ENCODE measurements around the gene UBE3D. TPM values are rescaled to one million over a fixed set of nuclear protein-coding genes. Genes with fewer than 3 reads are reported as not detected.

Gene UBE3D
- total and polyA plus RNA-seq, 4 experiments from 2014 or later, result 4.3 to 7.3 (median 6.0) TPM

GRCh38 chr6:82979657-82980056 lies 86.0 kb downstream of the UBE3D start:
- no peak overlapping the region for H3K4me3 ChIP-seq (ENCODE audit: low read length in 2 of 2)
- Mint-ChIP-seq H3K9me3 (no peaks in the 10 kb centered on the region), H3K27ac (peak overlapping the region in 1 of 7 donors; percentile 1), H3K27me3 (no peaks in the 10 kb centered on the region), H3K4me1 (no peaks in the 10 kb centered on the region), H3K4me3 (no peak overlapping the region), H3K36me3 (peaks cover 0 to 4% of the 10 kb centered on the region in 2 donors)
- no peaks in the 10 kb centered on the region for H3K9me3 ChIP-seq (ENCODE audit: control insufficient read depth in 1 of 2, low read length in 2 of 2)
- no peaks in the 10 kb centered on the region for H3K4me1 ChIP-seq (ENCODE audit: insufficient read depth, low read length)
- H3K27me3 ChIP-seq (ENCODE audit: insufficient read depth, low read length), result no peaks in the 10 kb centered on the region
- intact Hi-C loops (cut with micrococcal nuclease), result no loop called here
- no peak overlapping the region for H3K27ac ChIP-seq (ENCODE audit: low read depth, low read length)
- no peak for DNase-seq
- ChIA-PET POLR2A (ENCODE audit: partially characterized antibody) (no interaction called here), CTCF (ENCODE audit: partially characterized antibody) (no interaction called here)
- no peaks in the 10 kb centered on the region for H3K36me3 ChIP-seq (ENCODE audit: insufficient read depth, low read length)

DNA sequence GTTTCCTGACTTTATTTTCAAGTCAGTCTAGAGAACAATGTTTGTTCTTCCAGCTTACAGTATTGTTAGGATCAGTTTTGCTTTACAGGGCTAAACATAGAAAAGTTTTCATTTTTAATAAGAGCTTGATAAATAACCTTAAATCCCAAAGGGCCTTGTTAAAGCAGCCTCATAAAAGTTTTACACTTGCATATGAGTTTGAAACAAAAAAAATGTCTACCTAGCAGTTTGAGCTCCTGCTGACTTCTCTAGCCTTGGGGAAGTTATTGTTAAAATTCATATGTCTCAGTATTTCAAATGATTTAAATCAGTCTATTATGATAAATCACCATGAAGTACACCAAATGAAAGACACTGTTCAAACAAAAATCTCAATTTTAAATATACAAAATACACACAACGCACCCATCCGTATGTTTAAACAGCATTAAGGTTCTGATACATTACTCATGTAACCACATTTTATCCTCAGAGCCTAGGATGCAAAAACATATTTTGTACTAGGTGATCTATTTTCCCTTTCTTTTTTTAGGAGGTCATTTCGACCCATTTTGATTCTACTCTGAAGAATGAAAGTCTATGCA lies 87.2 kb downstream of the UBE3D start:
- no peak overlapping the region for H3K27ac Mint-ChIP-seq
- Histone ChIP-seq H3K4me1 (ENCODE audit: insufficient read depth, low read length) (no peaks in the 10 kb centered on the region), H3K27me3 (ENCODE audit: insufficient read depth, low read length) (no peaks in the 10 kb centered on the region), H3K27ac (ENCODE audit: low read depth, low read length) (no peak overlapping the region), H3K9me3 (ENCODE audit: control insufficient read depth in 1 of 2, low read length in 2 of 2) (no peaks in the 10 kb centered on the region), H3K4me3 (ENCODE audit: low read length in 2 of 2) (no peak overlapping the region), H3K36me3 (ENCODE audit: insufficient read depth, low read length) (no peaks in the 10 kb centered on the region)
- H3K4me1 Mint-ChIP-seq, result no peaks in the 10 kb centered on the region
- no peak overlapping the region for H3K4me3 Mint-ChIP-seq
- ChIA-PET POLR2A (ENCODE audit: partially characterized antibody) (no interaction called here), CTCF (ENCODE audit: partially characterized antibody) (no interaction called here)
- intact Hi-C loops (cut with micrococcal nuclease), result no loop called here
- H3K27me3 Mint-ChIP-seq, result no peaks in the 10 kb centered on the region
- no peak for DNase-seq
- H3K36me3 Mint-ChIP-seq, result peaks cover 0 to 7% of the 10 kb centered on the region in 2 donors
- H3K9me3 Mint-ChIP-seq, result no peaks in the 10 kb centered on the region

DNA sequence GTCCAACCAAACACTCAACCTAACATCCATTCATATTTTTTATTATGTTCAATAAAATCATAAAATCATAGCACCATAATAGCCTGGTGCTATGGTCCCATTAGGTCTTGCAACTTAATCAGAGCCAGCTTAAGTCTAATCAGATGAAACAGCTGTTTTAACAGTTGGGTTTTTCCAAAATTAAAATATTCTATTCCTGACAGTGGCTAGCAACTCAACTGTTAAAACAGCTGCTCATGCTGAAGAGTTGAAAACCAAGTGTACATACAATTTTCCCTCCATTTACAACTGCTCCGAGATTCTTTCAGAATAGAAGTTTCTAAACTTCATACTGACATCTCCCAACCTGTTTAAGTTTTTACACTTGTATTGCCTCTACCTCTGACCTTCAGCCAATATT lies 89.5 kb downstream of the UBE3D start:
- Mint-ChIP-seq H3K36me3 (peaks cover 0 to 4% of the 10 kb centered on the region in 2 donors), H3K27ac (no peak overlapping the region), H3K27me3 (no peaks in the 10 kb centered on the region), H3K4me3 (no peak overlapping the region), H3K9me3 (no peaks in the 10 kb centered on the region), H3K4me1 (no peaks in the 10 kb centered on the region)
- H3K4me1 ChIP-seq (ENCODE audit: insufficient read depth, low read length), result no peaks in the 10 kb centered on the region
- ChIA-PET CTCF (ENCODE audit: partially characterized antibody) (no interaction called here), POLR2A (ENCODE audit: partially characterized antibody) (no interaction called here)
- DNase-seq, result no peak
- no peaks in the 10 kb centered on the region for H3K9me3 ChIP-seq (ENCODE audit: control insufficient read depth in 1 of 2, low read length in 2 of 2)
- no peak overlapping the region for H3K4me3 ChIP-seq (ENCODE audit: low read length in 2 of 2)
- no peak overlapping the region for H3K27ac ChIP-seq (ENCODE audit: low read depth, low read length)
- H3K27me3 ChIP-seq (ENCODE audit: insufficient read depth, low read length), result no peaks in the 10 kb centered on the region
- no peaks in the 10 kb centered on the region for H3K36me3 ChIP-seq (ENCODE audit: insufficient read depth, low read length)
- intact Hi-C loops (cut with micrococcal nuclease), result no loop called here

DNA sequence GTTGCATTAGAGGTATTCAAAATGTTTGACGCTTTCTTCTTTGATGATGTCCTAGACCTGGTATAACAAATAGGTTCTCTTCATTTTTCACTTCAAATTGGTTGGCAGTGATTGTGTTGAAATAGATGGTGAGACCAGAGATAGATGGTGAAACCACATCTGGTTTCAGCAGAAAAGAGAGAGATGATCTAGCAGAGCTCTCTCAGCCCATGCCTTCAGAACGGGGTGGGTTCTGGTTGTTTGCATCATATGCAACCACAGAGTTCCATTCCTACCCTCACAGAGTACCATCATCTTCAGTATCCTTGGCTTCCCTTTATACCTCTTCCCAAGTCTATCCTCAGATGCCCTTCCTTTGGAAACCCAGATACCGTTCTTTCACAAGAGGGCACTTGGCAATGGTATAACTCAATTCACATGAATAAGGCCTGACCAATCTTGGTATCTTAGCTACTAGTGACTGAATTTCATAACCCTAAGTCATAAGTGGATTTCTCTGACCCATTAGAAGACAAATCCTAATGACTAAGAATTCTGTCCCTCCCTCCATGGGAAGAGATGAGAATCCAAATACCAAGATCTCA lies 93.7 kb downstream of the UBE3D start:
- ChIA-PET POLR2A (ENCODE audit: partially characterized antibody) (no interaction called here), CTCF (ENCODE audit: partially characterized antibody) (no interaction called here)
- Mint-ChIP-seq H3K36me3 (peaks cover under 1 to 6% of the 10 kb centered on the region in 2 donors), H3K27ac (no peak overlapping the region), H3K27me3 (no peaks in the 10 kb centered on the region), H3K9me3 (no peaks in the 10 kb centered on the region), H3K4me3 (no peak overlapping the region), H3K4me1 (no peaks in the 10 kb centered on the region)
- Histone ChIP-seq H3K9me3 (ENCODE audit: control insufficient read depth in 1 of 2, low read length in 2 of 2) (no peaks in the 10 kb centered on the region), H3K27me3 (ENCODE audit: insufficient read depth, low read length) (no peaks in the 10 kb centered on the region), H3K4me3 (ENCODE audit: low read length in 2 of 2) (no peak overlapping the region), H3K36me3 (ENCODE audit: insufficient read depth, low read length) (no peaks in the 10 kb centered on the region), H3K27ac (ENCODE audit: low read depth, low read length) (no peak overlapping the region), H3K4me1 (ENCODE audit: insufficient read depth, low read length) (no peaks in the 10 kb centered on the region)
- DNase-seq, result no peak
- intact Hi-C loops (cut with micrococcal nuclease), result no loop called here

GRCh38 chr6:82970839-82971238 lies 94.8 kb downstream of the UBE3D start:
- no peak overlapping the region for H3K4me3 ChIP-seq (ENCODE audit: low read length in 2 of 2)
- H3K27me3 ChIP-seq (ENCODE audit: insufficient read depth, low read length), result no peaks in the 10 kb centered on the region
- Mint-ChIP-seq H3K9me3 (peaks cover 0 to 2% (median 0%) of the 10 kb centered on the region in 8 donors), H3K36me3 (peaks cover 1 to 10% of the 10 kb centered on the region in 2 donors), H3K27ac (no peak overlapping the region), H3K27me3 (no peaks in the 10 kb centered on the region), H3K4me3 (no peak overlapping the region), H3K4me1 (no peaks in the 10 kb centered on the region)
- DNase-seq, result no peak
- intact Hi-C loops (cut with micrococcal nuclease), result no loop called here
- H3K9me3 ChIP-seq (ENCODE audit: control insufficient read depth in 1 of 2, low read length in 2 of 2), result no peaks in the 10 kb centered on the region
- ChIA-PET POLR2A (ENCODE audit: partially characterized antibody) (no interaction called here), CTCF (ENCODE audit: partially characterized antibody) (no interaction called here)
- no peaks in the 10 kb centered on the region for H3K36me3 ChIP-seq (ENCODE audit: insufficient read depth, low read length)
- H3K4me1 ChIP-seq (ENCODE audit: insufficient read depth, low read length), result no peaks in the 10 kb centered on the region
- no peak overlapping the region for H3K27ac ChIP-seq (ENCODE audit: low read depth, low read length)

DNA sequence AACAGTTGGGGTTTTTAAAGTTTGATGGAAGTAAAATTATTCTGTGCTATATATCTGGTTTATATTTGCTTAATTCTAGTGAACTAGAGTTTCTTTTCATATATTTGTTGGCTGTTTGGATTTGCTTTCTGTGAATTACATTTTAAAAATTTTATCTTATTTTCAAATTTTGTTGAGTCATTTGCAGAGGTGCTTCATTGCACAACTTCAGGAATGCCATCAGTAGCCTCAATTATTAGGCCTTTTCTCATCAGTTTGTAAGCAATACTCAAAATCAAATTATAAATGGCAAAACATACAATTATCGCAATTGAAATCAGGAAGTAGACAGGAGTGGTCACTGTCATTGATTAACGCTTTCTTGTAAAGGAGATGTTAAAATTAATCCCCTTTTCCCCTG lies 96.9 kb downstream of the UBE3D start:
- Mint-ChIP-seq H3K4me3 (no peak overlapping the region), H3K27me3 (no peaks in the 10 kb centered on the region), H3K36me3 (peaks cover 1 to 10% of the 10 kb centered on the region in 2 donors), H3K27ac (no peak overlapping the region), H3K4me1 (no peaks in the 10 kb centered on the region), H3K9me3 (peaks cover 0 to 2% (median 0%) of the 10 kb centered on the region in 8 donors)
- H3K9me3 ChIP-seq (ENCODE audit: control insufficient read depth in 1 of 2, low read length in 2 of 2), result no peaks in the 10 kb centered on the region
- intact Hi-C loops (cut with micrococcal nuclease), result no loop called here
- no peaks in the 10 kb centered on the region for H3K4me1 ChIP-seq (ENCODE audit: insufficient read depth, low read length)
- no peak for DNase-seq
- H3K36me3 ChIP-seq (ENCODE audit: insufficient read depth, low read length), result no peaks in the 10 kb centered on the region
- ChIA-PET CTCF (ENCODE audit: partially characterized antibody) (no interaction called here), POLR2A (ENCODE audit: partially characterized antibody) (no interaction called here)
- no peak overlapping the region for H3K4me3 ChIP-seq (ENCODE audit: low read length in 2 of 2)
- H3K27ac ChIP-seq (ENCODE audit: low read depth, low read length), result no peak overlapping the region
- no peaks in the 10 kb centered on the region for H3K27me3 ChIP-seq (ENCODE audit: insufficient read depth, low read length)

GRCh38 chr6:82963191-82963925 lies 102.3 kb downstream of the UBE3D start:
- Mint-ChIP-seq H3K36me3 (peaks cover 11 to 12% of the 10 kb centered on the region in 2 donors), H3K4me1 (no peaks in the 10 kb centered on the region), H3K27ac (no peak overlapping the region), H3K9me3 (peaks cover 0 to 2% (median 0%) of the 10 kb centered on the region in 8 donors), H3K4me3 (no peak overlapping the region), H3K27me3 (no peaks in the 10 kb centered on the region)
- intact Hi-C loops (cut with micrococcal nuclease), result no loop called here
- ChIA-PET CTCF (ENCODE audit: partially characterized antibody) (no interaction called here), POLR2A (ENCODE audit: partially characterized antibody) (no interaction called here)
- Histone ChIP-seq H3K27ac (ENCODE audit: low read depth, low read length) (no peak overlapping the region), H3K4me3 (ENCODE audit: low read length in 2 of 2) (no peak overlapping the region), H3K27me3 (ENCODE audit: insufficient read depth, low read length) (no peaks in the 10 kb centered on the region), H3K9me3 (ENCODE audit: control insufficient read depth in 1 of 2, low read length in 2 of 2) (no peaks in the 10 kb centered on the region), H3K36me3 (ENCODE audit: insufficient read depth, low read length) (no peaks in the 10 kb centered on the region), H3K4me1 (ENCODE audit: insufficient read depth, low read length) (no peaks in the 10 kb centered on the region)
- DNase-seq, result no peak

Measured in CD4-positive, alpha-beta memory T cell (primary cell).